K562 (cell line): ENCODE results near the gene CCDC47. TPM values are rescaled to one million over a fixed set of nuclear protein-coding genes. Genes with fewer than 3 reads are reported as not detected.

Experiments used
- ATAC-seq: fragments of 200-7000 bp; cut with Tn5 transposase; 3 replicates; pipeline ENCODE4 v1.9.1; 2020; ENCODE audit warnings: moderate library complexity
- BruUV-seq: library from RNA; stranded (reverse); fragments of 400-500 nt; replicated peaks from 2 replicates; lab custom pipeline; 2021; lab: Mats Ljungman, UMichigan
- CTCF ChIA-PET: fragments of 300-600 bp; formaldehyde crosslinking; extraction: SDS; loops from one replicate; lab custom pipeline; 2021; ENCODE audit warnings: low intra/inter-chr PET ratio; lab: Yijun Ruan, JAX
- POLR2A ChIA-PET: fragments of 300-600, 350-650 bp; sonication (Branson Sonifier 250); formaldehyde crosslinking; extraction: SDS; loops from one replicate; lab custom pipeline; 2021; ENCODE audit warnings: antibody characterized with exemption, inconsistent platforms; lab: Yijun Ruan, JAX
- DNase-seq, 4 experiments: peaks; one replicate each; pipeline versions ENCODE4 v3.0.0 to v3.0.0-alpha.2; 2011 to 2018; ENCODE audit warnings: low spot score in 3 of 4, mixed read lengths in 3 of 4; ENCODE audit errors: extremely low read depth in 1 of 4
- FAIRE-seq: peaks from 2 replicates; lab custom pipeline; 2011; peaks lifted over from hg19 to GRCh38; lab: Jason Lieb, UNC
- H2AFZ ChIP-seq: 2 replicates; pipeline ENCODE4 v1.6.0; 2011; ENCODE audit warnings: low read depth, low read length, control low read depth, inconsistent platforms
- H3K27ac ChIP-seq: fragments of 200-600 bp; 3 replicates; pipeline ENCODE4 v1.8.0; 2011; ENCODE audit warnings: low read depth, mild to moderate bottlenecking, control low read depth, inconsistent platforms, low read length, moderate library complexity, mixed read lengths; ENCODE audit errors: extremely low read depth
- H3K27me3 ChIP-seq, 2 experiments: fragments of 300-600 bp in 1 of 2; 2 replicates in 1 of 2; 3 replicates in 1 of 2; pipeline versions ENCODE4 v1.6.0 to v1.8.0; 2011; ENCODE audit warnings: inconsistent platforms in 2 of 2, low read length in 2 of 2, mild to moderate bottlenecking in 1 of 2, mixed read lengths in 1 of 2, moderate library complexity in 1 of 2; ENCODE audit not compliant: control insufficient read depth in 2 of 2, insufficient read depth in 2 of 2
- H3K36me3 ChIP-seq: fragments of 300-600 bp; 3 replicates; pipeline ENCODE4 v1.8.0; 2011; ENCODE audit warnings: mild to moderate bottlenecking, low read length, inconsistent platforms; ENCODE audit not compliant: control insufficient read depth, insufficient read depth
- H3K4me1 ChIP-seq, 2 experiments: fragments of 200-600 bp in 1 of 2; replicated peaks in 1 of 2; 2 replicates in 1 of 2; 3 replicates in 1 of 2; pipeline versions ENCODE4 v1.5.1 to v1.8.0; 2011; ENCODE audit warnings: inconsistent platforms in 2 of 2, low read length in 2 of 2, mild to moderate bottlenecking in 1 of 2, mixed read lengths in 1 of 2, moderate library complexity in 1 of 2; ENCODE audit not compliant: control insufficient read depth in 2 of 2, insufficient read depth in 2 of 2
- H3K4me2 ChIP-seq: 2 replicates; pipeline ENCODE4 v1.6.1; 2011; ENCODE audit warnings: low read length, control low read depth, inconsistent platforms, mixed read lengths; ENCODE audit not compliant: insufficient read depth
- H3K4me3 ChIP-seq: fragments of 200-600 bp; sonication (generic), shearing (Covaris generic); 2 replicates; pipeline ENCODE4 v1.5.1; 2016; ENCODE audit warnings: control low read depth, inconsistent platforms
- H3K79me2 ChIP-seq: fragments of 200-600 bp; 3 replicates; pipeline ENCODE4 v1.8.0; 2011; ENCODE audit warnings: low read length, inconsistent platforms; ENCODE audit not compliant: control insufficient read depth, insufficient read depth
- H3K9ac ChIP-seq, 2 experiments: 2 replicates each; pipeline versions ENCODE4 v1.6.0 to v1.6.1; 2011; ENCODE audit warnings: low read depth in 2 of 2, low read length in 2 of 2, control low read depth in 1 of 2, inconsistent platforms in 1 of 2, mild to moderate bottlenecking in 1 of 2, mixed read lengths in 1 of 2; ENCODE audit not compliant: insufficient read depth in 1 of 2
- H3K9me1 ChIP-seq: one replicate; pipeline ENCODE4 v1.6.0; 2011; ENCODE audit warnings: inconsistent platforms, mild to moderate bottlenecking, low read length, moderate library complexity; ENCODE audit not compliant: control insufficient read depth, insufficient read depth
- H3K9me3 ChIP-seq: replicated peaks from 2 replicates; pipeline ENCODE4 v1.5.1; 2011; ENCODE audit warnings: low read depth, low read length, inconsistent platforms; ENCODE audit not compliant: control insufficient read depth, insufficient read depth
- H4K20me1 ChIP-seq: replicated peaks from 2 replicates; pipeline ENCODE4 v1.6.1; 2011; ENCODE audit warnings: low read length, inconsistent platforms, mixed read lengths; ENCODE audit not compliant: control insufficient read depth, insufficient read depth
- FOXA3 ChIP-seq, 2 experiments: fragments of 450-650 bp in 1 of 2; sonication (generic) in 1 of 2; formaldehyde crosslinking; IDR thresholded peaks in 1 of 2; conservative IDR thresholded peaks in 1 of 2; 2 replicates each; pipeline versions ENCODE4 v1.4.0 to v1.8.0; 2020 to 2022; ENCODE audit warnings: mild to moderate bottlenecking in 2 of 2, missing genetic modification reagents in 1 of 2
- FOXP1 ChIP-seq: sonication (generic); formaldehyde crosslinking; IDR thresholded peaks from 2 replicates; pipeline ENCODE4 v1.8.0; 2022; ENCODE audit warnings: mild to moderate bottlenecking, missing genetic modification reagents
- HLTF ChIP-seq: fragments of 450-650 bp; IDR thresholded peaks from 2 replicates; pipeline ENCODE4 v1.6.1; 2016
- PRPF4 ChIP-seq: fragments of 200-400 bp; formaldehyde crosslinking; IDR thresholded peaks from one replicate; pipeline ENCODE4 v1.6.1; 2017; ENCODE audit warnings: low read length, low read depth, mild to moderate bottlenecking; ENCODE audit not compliant: insufficient read depth, poor library complexity, severe bottlenecking
- RBM34 ChIP-seq: fragments of 200-400 bp; formaldehyde crosslinking; IDR thresholded peaks from 2 replicates; pipeline ENCODE4 v1.6.1; 2018; ENCODE audit warnings: low read length, borderline replicate concordance; ENCODE audit not compliant: insufficient read depth
- TBP ChIP-seq: optimal IDR thresholded peaks from 2 replicates; pipeline ENCODE3; 2011; ENCODE audit warnings: low read depth, low read length, improper control_type of control experiment
- ZNF77 ChIP-seq: fragments of 250-450 bp; sonication (Bioruptor Pico); IDR thresholded peaks from 2 replicates; pipeline ENCODE4 v1.5.0; 2020
- WGBS: fragments of 100-300 bp; shearing (Covaris generic); methylation state at CpG from one replicate; pipeline ENCODE4 v1.1.6; 2016; ENCODE audit warnings: low coverage, mixed read lengths; ENCODE audit not compliant: insufficient coverage; ENCODE audit errors: missing lambda C conversion rate; 5-methylcytosine and 5-hydroxymethylcytosine counted together
- in situ Hi-C: fragments of 300-500 bp; cut with MboI; formaldehyde crosslinking; loops from 4 replicates; pipeline ENCODE4 v1.15.0; 2018; ENCODE audit warnings: inconsistent platforms, mixed read lengths
- intact Hi-C: fragments of 100-400 bp; cut with micrococcal nuclease; formaldehyde crosslinking; loops from 2 replicates; pipeline ENCODE4 v1.14.2; 2022
- polyA plus RNA-seq, 8 experiments: library from polyadenylated mRNA; depleted of rRNA in 4 of 8; stranded (reverse) in 5 of 8; unstranded in 3 of 8; fragments of >200 nt; fragmentation: Nextera tagmentation in 2 of 8; fragmentation: Illumina TruSeq in 1 of 8; extraction: Ambion mirVana in 2 of 8; extraction: Trizol in 1 of 8; gene quantifications; 2 replicates each; pipeline versions ENCODE4 v1.2.1 to v1.2.3, GENCODE V29; 2011 to 2014; ENCODE audit warnings: inconsistent platforms in 1 of 8, missing spikeins in 1 of 8
- total RNA-seq, 7 experiments: library from RNA; depleted of rRNA in 6 of 7; stranded (reverse); fragments of >200 nt in 6 of 7; fragmentation: Illumina TruSeq in 2 of 7; extraction: Trizol in 2 of 7; gene quantifications; 2 replicates each; pipeline versions ENCODE4 v1.2.1 to v1.2.3, GENCODE V29; 2011 to 2021; ENCODE audit warnings: low replicate concordance in 1 of 7
- TF ChIP-seq, protein P1 (sequence below): fragments of 250-450 bp; sonication (Bioruptor Pico); IDR thresholded peaks from 2 replicates; pipeline ENCODE4 v1.8.0; 2022; ENCODE audit warnings: inconsistent platforms

CCDC47 gene
- total and polyA plus RNA-seq, 9 of the 15 experiments (the other 6 are each of a cell fraction or from before 2014, with no cell fraction given) = 15.5 to 162 (median 122) TPM

DNA sequence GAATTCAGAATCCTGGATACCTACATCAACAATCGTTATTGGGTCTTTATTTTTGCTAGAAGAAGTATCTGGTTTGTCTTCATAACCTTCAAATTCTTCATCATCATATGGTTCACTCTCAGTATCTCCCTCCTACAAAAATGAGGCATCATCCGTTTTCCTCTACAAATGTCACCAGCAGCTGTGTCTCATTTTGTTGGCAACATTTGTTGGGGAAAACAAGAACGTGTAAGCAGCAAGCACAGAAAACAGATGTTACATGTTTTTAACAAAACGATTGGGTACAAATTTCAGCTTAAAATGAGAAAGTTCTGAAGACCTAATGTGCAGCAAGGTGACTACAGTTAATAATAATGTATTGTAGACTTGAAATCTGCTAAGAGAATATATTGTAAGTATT lies 8.7 kb downstream of the CCDC47 start:
- ATAC-seq (no peak), FAIRE-seq (no peak)
- H4K20me1 ChIP-seq = 0 out of 2 replicates have a peak, but pooled peaks cover 3% of the 10 kb centered on the region
- CTCF ChIA-PET = no interaction called here
- no peak overlapping the region for H3K4me2 ChIP-seq
- no peak overlapping the region for H2AFZ ChIP-seq
- H3K27me3 ChIP-seq = no peaks in the 10 kb centered on the region
- H3K36me3 ChIP-seq = peaks cover 93% of the 10 kb centered on the region
- TF ChIP-seq FOXA3 (CRISPR knock-in tag; conservative IDR thresholded peaks at IDR 0.05 in 1 of 2, IDR thresholded peaks at IDR 0.05 in 1 of 2) (no peak), PRPF4 (no peak), HLTF (no peak), RBM34 (no peak), TBP (no peak), FOXP1 (CRISPR knock-in tag) (no peak), ZNF77 (CRISPR knock-in tag) (no peak)
- TF ChIP-seq, protein P1, sequence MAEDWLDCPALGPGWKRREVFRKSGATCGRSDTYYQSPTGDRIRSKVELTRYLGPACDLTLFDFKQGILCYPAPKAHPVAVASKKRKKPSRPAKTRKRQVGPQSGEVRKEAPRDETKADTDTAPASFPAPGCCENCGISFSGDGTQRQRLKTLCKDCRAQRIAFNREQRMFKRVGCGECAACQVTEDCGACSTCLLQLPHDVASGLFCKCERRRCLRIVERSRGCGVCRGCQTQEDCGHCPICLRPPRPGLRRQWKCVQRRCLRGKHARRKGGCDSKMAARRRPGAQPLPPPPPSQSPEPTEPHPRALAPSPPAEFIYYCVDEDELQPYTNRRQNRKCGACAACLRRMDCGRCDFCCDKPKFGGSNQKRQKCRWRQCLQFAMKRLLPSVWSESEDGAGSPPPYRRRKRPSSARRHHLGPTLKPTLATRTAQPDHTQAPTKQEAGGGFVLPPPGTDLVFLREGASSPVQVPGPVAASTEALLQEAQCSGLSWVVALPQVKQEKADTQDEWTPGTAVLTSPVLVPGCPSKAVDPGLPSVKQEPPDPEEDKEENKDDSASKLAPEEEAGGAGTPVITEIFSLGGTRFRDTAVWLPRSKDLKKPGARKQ (CRISPR knock-in tag) = no peak
- TF ChIP-seq, all 486 proteins: peak for 0
- Histone ChIP-seq H3K27ac (no peak overlapping the region), H3K79me2 (peaks cover 63% of the 10 kb centered on the region), H3K9me1 (no peaks in the 10 kb centered on the region), H3K9ac (no peak overlapping the region), H3K4me1 (peaks cover 0 to 3% of the 10 kb centered on the region in 2 experiments; a peak in 2 of 5 replicates), H3K9me3 (no peaks in the 10 kb centered on the region), H3K4me3 (no peak overlapping the region)
- POLR2A ChIA-PET = interaction anchor here (0.6 to 2.2 kb wide), 6 partner anchors 8 to 245 kb away, joined by 3 to 17 read pairs (median 5); partner anchors contain the start of genes CCDC47 and DDX42
- intact Hi-C loops = no loop called here
- in situ Hi-C loops = no loop called here
- BruUV-seq = no TSS peak
- DNase-seq = no peak
- 73% methylated on average over 4 of the region's 4 CpGs for WGBS
